ENCODE results near the gene CLCN1. TPM values are rescaled to one million over a fixed set of nuclear protein-coding genes. Genes with fewer than 3 reads are reported as not detected.
A peak's percentile ranks its signal among the peaks of the same experiment; 100 is the strongest.

The CLCN1 gene
- total and polyA plus RNA-seq, 2 donors from 2014 or later: 0.35 TPM; not detected in 1

- Histone ChIP-seq H3K9ac (ENCODE audit: low read length in 3 of 3) (no peak overlapping the region), H3K9me3 (ENCODE audit: control insufficient read depth in 2 of 3, insufficient read depth in 1 of 3, low read length in 3 of 3) (no peaks in the 10 kb centered on the region), H3K4me1 (ENCODE audit: control insufficient read depth in 2 of 3, insufficient read depth in 2 of 3, low read depth in 1 of 3, low read length in 3 of 3) (no peaks in the 10 kb centered on the region), H3K27ac (ENCODE audit: low read depth in 2 of 2, low read length in 2 of 2) (no peak overlapping the region), H3K36me3 (ENCODE audit: control insufficient read depth in 2 of 3, insufficient read depth in 3 of 3, low read length in 3 of 3) (peaks cover 27 to 57% (median 35%) of the 10 kb centered on the region in 3 donors), H3K4me3 (ENCODE audit: low read length in 3 of 3) (no peak overlapping the region), H3K27me3 (ENCODE audit: control insufficient read depth, insufficient read depth, low read length) (no peaks in the 10 kb centered on the region)
- TF ChIP-seq CTCF (IDR thresholded peaks at IDR 0.05; ENCODE audit: borderline replicate concordance, extremely low read depth, insufficient read depth): peak; percentile 32
- intact Hi-C loops (cut with DNase I): loop anchor here (10.0 kb wide), 1 partner anchor 55 kb away; no protein-coding TSS in a partner anchor
- DNase-seq (peak in 1 of 5 donors; percentile 35), FAIRE-seq (no peak)
Measured at GRCh38 chr7:143299840-143300239, 16.1 kb upstream of the CLCN1 start.

- FAIRE-seq (no peak), DNase-seq (no peak)
- H3K9ac ChIP-seq (ENCODE audit: low read length in 3 of 3): no peak overlapping the region
- H3K4me3 ChIP-seq (ENCODE audit: low read length in 3 of 3): no peak overlapping the region
- no peaks in the 10 kb centered on the region for H3K4me1 ChIP-seq (ENCODE audit: control insufficient read depth in 2 of 3, insufficient read depth in 2 of 3, low read depth in 1 of 3, low read length in 3 of 3)
- H3K27me3 ChIP-seq (ENCODE audit: control insufficient read depth, insufficient read depth, low read length): no peaks in the 10 kb centered on the region
- intact Hi-C loops (cut with DNase I): loop anchor here (10.0 kb wide), 1 partner anchor 56 kb away; no protein-coding TSS in a partner anchor
- H3K36me3 ChIP-seq (ENCODE audit: control insufficient read depth in 2 of 3, insufficient read depth in 3 of 3, low read length in 3 of 3): peaks cover 34 to 60% (median 44%) of the 10 kb centered on the region in 3 donors
- no peaks in the 10 kb centered on the region for H3K9me3 ChIP-seq (ENCODE audit: control insufficient read depth in 2 of 3, insufficient read depth in 1 of 3, low read length in 3 of 3)
- no peak for TF ChIP-seq CTCF (IDR thresholded peaks at IDR 0.05; ENCODE audit: borderline replicate concordance, extremely low read depth, insufficient read depth)
- no peak overlapping the region for H3K27ac ChIP-seq (ENCODE audit: low read depth in 2 of 2, low read length in 2 of 2)
Measured at GRCh38 chr7:143300959-143301935, 14.7 kb upstream of the CLCN1 start.

- TF ChIP-seq CTCF (IDR thresholded peaks at IDR 0.05; ENCODE audit: borderline replicate concordance, extremely low read depth, insufficient read depth): no peak
- Histone ChIP-seq H3K27ac (ENCODE audit: low read depth in 2 of 2, low read length in 2 of 2) (no peak overlapping the region), H3K36me3 (ENCODE audit: control insufficient read depth in 2 of 3, insufficient read depth in 3 of 3, low read length in 3 of 3) (peaks cover 31 to 61% (median 44%) of the 10 kb centered on the region in 3 donors), H3K4me3 (ENCODE audit: low read length in 3 of 3) (no peak overlapping the region), H3K9ac (ENCODE audit: low read length in 3 of 3) (no peak overlapping the region), H3K9me3 (ENCODE audit: control insufficient read depth in 2 of 3, insufficient read depth in 1 of 3, low read length in 3 of 3) (no peaks in the 10 kb centered on the region), H3K27me3 (ENCODE audit: control insufficient read depth, insufficient read depth, low read length) (no peaks in the 10 kb centered on the region), H3K4me1 (ENCODE audit: control insufficient read depth in 2 of 3, insufficient read depth in 2 of 3, low read depth in 1 of 3, low read length in 3 of 3) (no peaks in the 10 kb centered on the region)
- DNase-seq (no peak), FAIRE-seq (no peak)
- intact Hi-C loops (cut with DNase I): loop anchor here (10.0 kb wide), 1 partner anchor 59 kb away; no protein-coding TSS in a partner anchor
Measured at GRCh38 chr7:143303733-143304132, 12.2 kb upstream of the CLCN1 start.

Measured in kidney (tissue), 14 donors.